Measurements from ENCODE around the gene SYAP1.

SYAP1 gene

GRCh38 chrX:16765594-16765993, 46.2 kb downstream of the SYAP1 start:
- TF ChIP-seq CEBPB (IDR thresholded peaks at IDR 0.05) (no peak), FOXM1 (IDR thresholded peaks at IDR 0.05; ENCODE audit: borderline replicate concordance, low read depth) (no peak), NFIC (IDR thresholded peaks at IDR 0.05) (no peak), ZBTB7A (IDR thresholded peaks at IDR 0.05; ENCODE audit: low read depth) (no peak)

- TF ChIP-seq CEBPB (IDR thresholded peaks at IDR 0.05) (no peak), EGR1 (IDR thresholded peaks at IDR 0.05) (no peak), RAD21 (IDR thresholded peaks at IDR 0.05; ENCODE audit: low read depth) (no peak), TCF12 (IDR thresholded peaks at IDR 0.05; ENCODE audit: low read depth) (no peak), REST (IDR thresholded peaks at IDR 0.05; ENCODE audit: low read depth) (no peak), TEAD4 (IDR thresholded peaks at IDR 0.05) (no peak), ZBTB7A (IDR thresholded peaks at IDR 0.05; ENCODE audit: low read depth) (no peak), FOXM1 (IDR thresholded peaks at IDR 0.05; ENCODE audit: borderline replicate concordance, low read depth) (no peak), NFIC (IDR thresholded peaks at IDR 0.05) (no peak), CREB1 (IDR thresholded peaks at IDR 0.05; ENCODE audit: low read depth) (no peak), USF1 (IDR thresholded peaks at IDR 0.05) (no peak), YY1 (IDR thresholded peaks at IDR 0.05; ENCODE audit: low read depth) (no peak), EP300 (IDR thresholded peaks at IDR 0.05; ENCODE audit: borderline replicate concordance) (no peak), TAF1 (IDR thresholded peaks at IDR 0.05; ENCODE audit: low read depth) (no peak), MAX (IDR thresholded peaks at IDR 0.05) (no peak)
These were observed 51.6 kb downstream of the SYAP1 start for GRCh38 chrX:16770970-16771482.

- TF ChIP-seq FOXM1 (IDR thresholded peaks at IDR 0.05; ENCODE audit: borderline replicate concordance, low read depth) (no peak), YY1 (IDR thresholded peaks at IDR 0.05; ENCODE audit: low read depth) (peak; percentile 72)
These were observed 52.3 kb downstream of the SYAP1 start for GRCh38 chrX:16771483-16772398.

GRCh38 chrX:16772460-16772859, 53.0 kb downstream of the SYAP1 start:
- TF ChIP-seq NFIC (IDR thresholded peaks at IDR 0.05), result no peak
- TF ChIP-seq MAX (IDR thresholded peaks at IDR 0.05), result no peak
- TF ChIP-seq FOXM1 (IDR thresholded peaks at IDR 0.05; ENCODE audit: borderline replicate concordance, low read depth), result no peak
- TF ChIP-seq TAF1 (IDR thresholded peaks at IDR 0.05; ENCODE audit: low read depth), result no peak
- no peak for TF ChIP-seq CREB1 (IDR thresholded peaks at IDR 0.05; ENCODE audit: low read depth)
- TF ChIP-seq CEBPB (IDR thresholded peaks at IDR 0.05), result no peak
- TF ChIP-seq ZBTB7A (IDR thresholded peaks at IDR 0.05; ENCODE audit: low read depth), result no peak
- no peak for TF ChIP-seq TEAD4 (IDR thresholded peaks at IDR 0.05)
- TF ChIP-seq TCF12 (IDR thresholded peaks at IDR 0.05; ENCODE audit: low read depth), result no peak
- TF ChIP-seq USF1 (IDR thresholded peaks at IDR 0.05), result no peak
- no peak for TF ChIP-seq REST (IDR thresholded peaks at IDR 0.05; ENCODE audit: low read depth)
- TF ChIP-seq YY1 (IDR thresholded peaks at IDR 0.05; ENCODE audit: low read depth), result no peak

GRCh38 chrX:16774746-16775145, 55.3 kb downstream of the SYAP1 start:
- TF ChIP-seq TEAD4 (IDR thresholded peaks at IDR 0.05), result no peak
- no peak for TF ChIP-seq USF1 (IDR thresholded peaks at IDR 0.05)
- TF ChIP-seq EP300 (IDR thresholded peaks at IDR 0.05; ENCODE audit: borderline replicate concordance), result no peak
- no peak for TF ChIP-seq REST (IDR thresholded peaks at IDR 0.05; ENCODE audit: low read depth)
- no peak for TF ChIP-seq FOXM1 (IDR thresholded peaks at IDR 0.05; ENCODE audit: borderline replicate concordance, low read depth)
- no peak for TF ChIP-seq CEBPB (IDR thresholded peaks at IDR 0.05)
- TF ChIP-seq ZBTB7A (IDR thresholded peaks at IDR 0.05; ENCODE audit: low read depth), result no peak
- TF ChIP-seq NFIC (IDR thresholded peaks at IDR 0.05), result no peak
- no peak for TF ChIP-seq RAD21 (IDR thresholded peaks at IDR 0.05; ENCODE audit: low read depth)
- no peak for TF ChIP-seq EGR1 (IDR thresholded peaks at IDR 0.05)
- no peak for TF ChIP-seq YY1 (IDR thresholded peaks at IDR 0.05; ENCODE audit: low read depth)
- no peak for TF ChIP-seq MAX (IDR thresholded peaks at IDR 0.05)
- TF ChIP-seq TAF1 (IDR thresholded peaks at IDR 0.05; ENCODE audit: low read depth), result no peak
- no peak for TF ChIP-seq TCF12 (IDR thresholded peaks at IDR 0.05; ENCODE audit: low read depth)
- no peak for TF ChIP-seq CREB1 (IDR thresholded peaks at IDR 0.05; ENCODE audit: low read depth)

Data from Ishikawa (cell line).